GM21526 (cell line): ENCODE data around the gene GRIA3.

ENCODE experiments used
- ATAC-seq: cut with Tn5 transposase; IDR thresholded peaks from one replicate; pipeline ENCODE4 v1.9.1; 2021; ENCODE audit warnings: moderate library complexity; ENCODE audit not compliant: unreplicated experiment, low FRiP score

Gene GRIA3

DNA sequence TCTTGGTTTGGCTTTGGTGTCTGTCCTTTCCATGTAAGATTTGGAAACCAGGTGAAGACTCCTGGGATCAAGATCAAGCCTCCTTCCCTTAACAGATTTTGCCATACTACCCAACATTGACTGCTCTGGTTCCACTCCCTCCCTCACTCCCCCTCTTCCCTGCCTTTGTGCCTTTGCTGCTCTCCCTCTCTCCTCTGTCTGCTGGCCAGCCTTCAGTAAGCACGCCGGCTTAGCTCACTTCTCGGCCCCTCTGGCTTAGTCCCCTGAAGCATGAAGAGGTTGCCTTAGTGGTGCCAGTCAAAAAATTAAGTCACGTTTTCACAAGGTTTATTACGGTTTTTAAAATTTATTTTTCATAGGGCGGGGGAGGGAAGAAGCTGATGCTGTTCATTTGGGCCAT is 6.0 kb downstream of the GRIA3 start:
- ATAC-seq = no peak

- no peak for ATAC-seq
Measured at GRCh38 chrX:123193101-123193500, 9.0 kb downstream of the GRIA3 start.

DNA sequence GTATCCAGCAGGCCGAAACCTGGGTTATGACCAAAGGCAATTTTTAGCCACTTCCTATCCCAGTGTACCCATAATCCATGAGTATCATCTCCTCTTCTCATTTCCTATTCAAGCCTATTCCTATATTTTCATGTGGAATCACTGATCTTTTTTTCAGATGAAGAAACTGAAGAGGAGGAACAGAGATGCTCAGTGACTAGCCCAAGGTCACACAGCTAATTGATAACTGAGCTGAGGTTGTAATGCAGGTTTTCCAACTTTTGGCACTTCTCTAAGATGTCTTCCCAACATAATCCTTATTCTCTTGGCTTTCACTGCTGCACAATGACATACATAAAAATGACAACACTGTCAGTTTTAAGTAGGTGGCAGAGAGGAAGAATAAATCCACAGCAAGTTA is 15.3 kb downstream of the GRIA3 start:
- ATAC-seq = no peak

DNA sequence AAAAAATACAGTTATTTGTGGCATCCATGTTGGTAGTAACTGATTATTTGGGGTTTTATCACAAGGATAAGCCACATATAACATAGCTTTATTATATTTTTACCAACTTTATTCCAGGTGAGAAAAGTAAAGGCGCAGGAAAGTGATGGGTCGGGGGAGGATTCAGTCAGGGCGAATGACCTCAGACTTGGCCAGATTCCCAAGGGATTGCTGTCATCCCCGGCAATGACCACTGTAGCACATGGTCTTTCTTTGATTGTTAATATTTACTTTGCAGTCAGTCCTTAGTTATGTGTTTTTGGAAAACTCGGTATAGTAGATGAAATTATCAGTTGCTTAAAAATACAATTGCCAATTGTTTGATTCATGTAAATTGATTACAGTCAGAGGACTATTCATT is 17.6 kb downstream of the GRIA3 start:
- no peak for ATAC-seq

DNA sequence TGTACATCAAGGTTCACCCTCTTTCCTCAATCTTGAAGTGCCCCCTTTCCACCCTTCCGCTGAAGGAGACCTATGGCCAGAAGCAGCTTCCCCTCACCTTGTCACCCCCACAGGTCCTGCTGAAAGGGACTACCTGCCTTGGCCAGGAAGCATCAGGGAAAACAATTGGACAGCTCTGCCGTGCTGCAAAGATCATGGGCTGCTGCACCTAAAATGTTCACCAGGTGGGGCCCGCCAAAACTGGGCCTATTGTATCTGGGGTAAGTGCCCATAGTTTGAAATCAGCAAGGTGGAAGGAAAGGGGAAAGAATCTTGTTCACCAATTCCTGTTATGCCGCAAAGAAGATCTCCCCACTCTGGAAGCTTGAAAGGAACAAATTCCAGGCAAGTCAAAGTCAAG is 18.4 kb downstream of the GRIA3 start:
- no peak for ATAC-seq

DNA sequence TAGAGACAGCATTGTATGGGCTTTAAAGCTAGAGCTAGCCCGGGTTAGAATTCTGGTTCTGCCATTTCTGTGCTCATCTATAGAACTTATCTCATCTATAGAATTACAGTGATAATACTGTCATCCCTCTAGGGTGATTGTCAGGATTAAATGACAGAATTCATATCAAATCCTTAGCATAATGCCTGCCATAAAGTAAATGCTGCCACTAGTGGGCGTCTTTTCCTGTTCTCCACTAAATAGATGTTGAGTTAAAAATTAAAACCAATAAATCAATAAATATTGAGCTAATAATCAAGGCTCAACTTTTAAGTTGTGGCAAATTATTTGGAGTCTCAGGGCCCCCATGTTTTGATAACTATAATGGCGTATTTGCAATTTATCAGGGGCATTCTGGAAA is 19.7 kb downstream of the GRIA3 start:
- ATAC-seq = no peak

DNA sequence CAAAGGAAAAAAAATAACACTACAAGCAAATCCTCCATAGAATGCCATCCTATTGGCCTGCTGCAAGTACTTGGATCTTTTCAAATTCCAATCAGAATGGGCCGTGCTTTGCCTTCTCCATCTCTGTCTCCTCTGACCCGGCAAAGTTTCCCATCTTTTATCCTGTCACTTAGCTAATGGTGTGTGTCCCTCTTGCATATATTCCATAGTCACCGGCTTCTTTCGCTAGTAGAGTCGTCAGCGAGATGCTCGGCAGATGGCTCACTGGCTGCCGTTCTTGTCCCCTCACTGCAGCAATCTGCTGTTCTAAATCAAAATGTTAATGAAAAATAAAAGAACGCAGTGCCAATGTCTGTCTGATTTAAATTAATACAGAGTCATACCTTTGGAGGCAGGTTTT is 22.1 kb downstream of the GRIA3 start:
- no peak for ATAC-seq

DNA sequence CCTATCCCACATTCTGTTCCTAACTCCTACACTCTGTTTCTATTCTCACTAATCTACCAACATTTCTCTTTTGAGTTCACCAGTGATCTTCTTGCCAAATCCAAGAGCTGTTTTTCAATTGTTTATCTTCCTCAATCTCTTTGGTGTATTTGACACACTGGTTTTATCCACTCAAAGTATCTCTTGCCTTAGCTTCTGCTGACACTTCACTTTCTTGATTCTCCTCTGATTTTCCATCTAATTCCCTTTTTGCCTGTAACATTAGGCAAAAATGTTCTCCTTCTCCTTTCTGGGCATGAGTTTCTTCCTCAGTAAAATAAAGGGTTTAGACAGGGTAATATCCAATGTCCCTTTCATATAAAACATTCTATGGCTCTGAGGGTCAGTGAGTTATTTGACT is 26.2 kb downstream of the GRIA3 start:
- no peak for ATAC-seq

DNA sequence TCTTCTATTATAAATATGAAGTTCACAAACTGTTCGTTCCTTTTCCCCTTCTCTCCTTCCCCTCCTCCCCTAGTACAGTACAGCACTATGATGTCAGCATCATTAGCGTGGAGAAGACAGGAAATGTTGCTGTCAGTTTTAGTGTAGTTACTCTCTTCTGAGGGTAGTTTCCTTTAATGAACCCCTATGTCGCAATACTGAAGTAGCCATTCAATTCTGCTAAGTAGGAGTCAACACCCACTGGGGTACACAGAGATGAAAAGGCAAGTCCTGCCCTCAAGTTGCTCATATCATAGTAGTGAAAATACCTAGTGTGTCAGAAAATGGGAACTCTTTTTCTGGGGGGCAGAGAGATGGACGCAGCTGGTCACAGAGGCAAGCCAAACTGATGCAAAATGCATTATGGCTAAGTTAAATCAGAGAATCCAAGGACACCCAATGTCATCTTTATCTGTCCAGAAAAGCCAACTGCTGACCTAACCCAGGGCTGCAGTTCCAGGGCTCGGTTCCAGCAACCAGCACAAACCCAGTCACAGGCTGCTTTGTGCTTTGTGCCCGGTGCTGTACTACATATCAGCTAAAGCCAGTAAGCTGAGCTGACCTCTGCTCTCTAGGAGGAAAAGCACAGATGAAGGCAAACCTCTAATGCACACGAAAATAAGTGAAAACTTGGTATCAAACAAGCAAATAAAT is 31.5 kb downstream of the GRIA3 start:
- ATAC-seq = no peak

GRCh38 chrX:123217077-123217476 is 33.0 kb downstream of the GRIA3 start:
- ATAC-seq = no peak

DNA sequence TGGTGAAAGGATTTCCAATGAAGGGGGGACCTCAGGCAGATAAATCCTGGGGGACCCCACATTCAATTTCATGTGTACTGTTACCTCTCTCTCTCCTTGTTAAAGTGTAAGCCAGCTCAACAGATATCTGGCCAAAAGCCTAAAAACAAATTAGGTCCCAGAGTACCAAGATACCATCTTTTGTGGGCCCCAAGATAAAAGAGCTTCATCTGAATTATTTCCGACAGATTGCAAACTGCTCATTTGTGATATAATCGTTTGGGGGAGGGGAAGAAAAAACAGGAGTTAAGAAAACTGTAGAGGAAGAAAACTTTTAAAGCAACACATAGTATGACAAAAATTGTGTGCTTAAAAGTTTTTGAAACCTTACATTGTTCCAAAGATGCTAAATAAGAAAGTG is 33.6 kb downstream of the GRIA3 start:
- ATAC-seq = no peak

DNA sequence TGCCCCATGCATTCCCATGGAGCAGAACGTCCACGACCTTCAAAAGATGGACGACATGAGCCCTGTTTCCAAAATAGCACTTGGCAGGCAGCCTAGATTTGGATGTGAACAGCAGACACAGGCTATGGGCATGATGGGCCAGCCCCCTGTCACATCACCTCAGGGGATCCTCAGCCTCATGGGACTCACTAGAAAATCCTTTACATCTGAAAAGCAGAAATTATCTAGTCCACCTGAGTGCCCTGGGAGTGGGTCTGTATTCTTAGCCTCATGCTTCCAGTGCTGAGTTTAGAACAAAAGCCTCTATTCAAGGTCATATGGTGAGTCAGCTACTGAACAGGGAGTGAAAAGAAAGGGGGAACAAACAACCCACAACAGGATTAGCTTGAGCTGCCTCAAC is 35.8 kb downstream of the GRIA3 start:
- ATAC-seq = no peak

DNA sequence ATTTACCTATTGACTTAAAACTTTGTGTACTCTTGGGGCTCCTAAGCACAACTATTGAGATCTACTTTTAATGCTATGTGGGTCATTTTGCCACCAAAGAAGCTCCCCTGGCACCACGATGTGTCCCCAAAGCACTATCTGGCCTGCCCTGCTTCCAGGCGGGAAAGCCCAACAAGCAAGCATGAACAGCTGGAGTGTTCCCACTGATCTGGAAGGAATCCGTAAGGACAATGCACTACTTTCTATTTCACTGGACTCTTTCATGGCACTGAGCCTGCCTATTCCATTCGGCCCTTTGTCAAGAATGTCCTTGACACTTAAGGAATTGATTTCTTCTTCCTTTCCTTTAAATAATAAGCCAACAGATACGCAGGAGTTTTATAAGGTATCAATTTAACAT is 38.8 kb downstream of the GRIA3 start:
- no peak for ATAC-seq

DNA sequence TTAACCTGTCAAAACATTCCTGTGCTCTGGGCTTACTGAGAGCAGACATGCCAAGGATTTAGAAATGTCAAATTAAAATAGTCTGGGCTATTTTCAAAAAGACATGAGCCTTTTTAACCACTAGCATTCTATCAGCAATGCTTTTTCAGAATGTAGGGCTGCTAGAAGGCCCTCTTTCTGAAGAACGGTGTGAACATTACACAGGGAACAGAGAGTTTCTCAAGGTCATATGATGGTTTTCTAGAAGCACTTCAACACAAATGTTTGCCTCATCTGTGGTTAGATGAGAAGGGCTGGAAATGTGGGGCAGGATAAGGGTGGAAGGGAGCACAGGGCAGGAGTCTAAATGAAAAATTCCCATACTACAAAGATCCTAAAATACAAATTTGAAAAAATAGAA is 39.3 kb downstream of the GRIA3 start:
- ATAC-seq = no peak

- ATAC-seq = peak; percentile 84
Measured at GRCh38 chrX:123223859-123224258, 39.8 kb downstream of the GRIA3 start.

DNA sequence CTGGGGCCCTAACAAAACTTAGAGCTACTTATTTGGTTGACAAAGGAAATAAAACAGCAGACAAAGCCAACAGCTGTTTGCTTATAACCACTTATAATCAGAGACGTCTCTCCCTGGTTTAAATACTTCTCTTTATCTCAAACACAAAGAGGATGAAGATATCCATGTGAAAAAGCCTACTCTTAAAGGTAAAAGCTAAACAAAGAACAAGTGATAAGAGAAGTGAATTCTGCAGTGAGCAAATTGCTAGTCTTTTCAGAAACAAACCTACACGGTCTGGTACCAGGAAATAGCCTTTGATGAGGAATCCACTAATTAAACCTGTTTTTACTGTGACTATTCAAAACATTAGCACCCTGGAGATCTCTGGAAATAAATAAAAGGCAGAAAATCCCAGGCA is 46.7 kb downstream of the GRIA3 start:
- no peak for ATAC-seq

DNA sequence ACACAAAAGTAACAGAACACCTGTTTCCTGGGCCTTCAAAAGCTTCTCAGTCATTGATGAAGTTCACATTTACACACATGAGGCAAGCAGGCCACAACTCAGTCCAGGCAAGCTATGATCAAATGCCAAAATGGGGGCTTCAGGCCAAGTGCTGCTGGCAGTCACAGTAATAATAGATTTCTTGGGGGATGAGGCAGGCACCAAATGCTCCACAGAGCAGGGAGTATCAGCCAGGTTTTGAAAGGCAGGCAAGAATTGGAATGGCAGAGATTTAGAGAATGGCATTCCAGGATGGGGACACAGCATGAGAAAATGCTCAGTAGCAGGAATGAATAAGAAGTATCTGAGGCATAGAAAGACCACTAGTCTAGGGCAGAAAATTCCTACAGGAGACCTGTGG is 52.8 kb downstream of the GRIA3 start:
- no peak for ATAC-seq

- ATAC-seq = no peak
Measured at GRCh38 chrX:123237271-123237670, 53.2 kb downstream of the GRIA3 start.

- no peak for ATAC-seq
Measured at GRCh38 chrX:123254457-123254856, 70.4 kb downstream of the GRIA3 start.

- no peak for ATAC-seq
Measured at GRCh38 chrX:123256378-123256777, 72.3 kb downstream of the GRIA3 start.

DNA sequence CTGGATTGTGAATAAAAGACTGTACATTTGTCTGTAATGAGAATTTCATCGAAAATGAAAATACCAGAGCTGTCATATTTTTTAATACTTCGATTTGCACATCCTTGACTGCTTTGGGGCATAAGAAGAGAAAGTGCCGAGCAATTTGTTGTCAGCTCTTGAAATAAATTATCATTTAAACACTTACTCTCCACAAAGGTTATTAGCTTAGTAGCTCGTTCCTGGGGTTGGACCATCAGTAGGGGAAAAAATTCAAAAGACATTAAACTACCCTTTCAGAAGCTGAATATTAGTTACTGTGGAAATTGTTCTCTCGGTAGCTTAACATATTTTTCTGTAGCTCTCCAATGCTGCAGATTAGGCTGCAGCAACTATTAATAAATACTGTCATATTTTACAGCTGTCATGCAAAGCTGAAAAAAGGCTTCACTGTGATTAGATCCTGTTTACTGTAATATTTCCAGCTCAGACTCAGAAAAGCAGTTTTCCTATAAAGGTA is 76.9 kb downstream of the GRIA3 start:
- ATAC-seq = no peak

- ATAC-seq = no peak
Measured at GRCh38 chrX:123263270-123263669, 79.2 kb downstream of the GRIA3 start.

- ATAC-seq = no peak
Measured at GRCh38 chrX:123263747-123264146, 79.7 kb downstream of the GRIA3 start.
